ENCODE measurements around the gene CNTN5. TPM values are rescaled to one million over a fixed set of nuclear protein-coding genes. Genes with fewer than 3 reads are reported as not detected.

The CNTN5 gene
- total RNA-seq, 6 donors from 2014 or later = 0.13 to 1.0 (median 0.57) TPM; not detected in 2

DNA sequence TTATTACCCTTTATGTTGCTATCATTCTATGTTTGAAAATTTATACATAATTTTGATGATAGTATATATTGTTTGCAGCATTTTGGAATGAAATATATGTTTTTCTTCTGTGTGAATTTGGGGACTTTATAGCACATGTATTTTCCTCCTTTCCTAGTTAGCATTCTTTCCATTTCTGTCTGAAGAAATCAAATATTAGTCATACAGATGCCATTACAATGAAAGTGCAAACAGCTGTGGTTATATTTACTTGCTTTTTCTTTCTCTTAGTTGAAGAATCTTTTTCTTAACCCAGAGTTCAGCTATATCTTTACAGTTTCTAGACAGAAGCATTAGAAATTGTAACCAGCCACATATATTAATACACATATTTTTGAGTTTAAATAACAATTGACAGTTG, 913.3 kb downstream of the CNTN5 start:
- DNase-seq (no peak), ATAC-seq (ENCODE audit: low FRiP score in 2 of 2) (no peak)
- Histone ChIP-seq H3K27ac (no peak overlapping the region), H3K9me3 (peaks cover 0 to 3% (median 0%) of the 10 kb centered on the region in 4 donors), H3K4me3 (no peak overlapping the region), H3K4me1 (no peaks in the 10 kb centered on the region), H3K36me3 (no peaks in the 10 kb centered on the region), H3K27me3 (no peaks in the 10 kb centered on the region)
- TF ChIP-seq EP300 (IDR thresholded peaks at IDR 0.05) (no peak), POLR2AphosphoS5 (IDR thresholded peaks at IDR 0.05) (no peak), CTCF (IDR thresholded peaks at IDR 0.05) (no peak), POLR2A (IDR thresholded peaks at IDR 0.05) (no peak)

DNA sequence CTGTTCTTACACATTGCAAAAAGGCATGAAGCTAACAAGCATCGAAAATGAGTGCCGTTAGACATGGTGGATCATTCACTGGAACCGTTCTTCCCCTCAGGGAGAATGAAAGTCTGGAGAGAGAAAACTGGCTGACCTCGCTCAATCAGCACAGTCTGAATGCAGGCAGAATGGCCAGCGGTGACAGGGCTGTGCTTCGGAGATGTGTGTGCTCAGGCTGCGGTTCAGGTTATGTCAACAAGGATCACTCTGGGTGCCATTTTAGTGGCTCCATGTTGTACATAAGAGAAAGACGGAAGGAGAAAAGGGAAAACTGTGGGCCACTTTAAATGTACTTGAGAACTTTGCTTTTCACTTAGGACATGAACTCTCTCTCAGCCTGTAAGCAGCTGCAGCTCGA, 916.6 kb downstream of the CNTN5 start:
- H3K27ac ChIP-seq = no peak overlapping the region
- H3K27me3 ChIP-seq = no peaks in the 10 kb centered on the region
- H3K4me3 ChIP-seq = no peak overlapping the region
- ATAC-seq (ENCODE audit: low FRiP score in 2 of 2) (no peak), DNase-seq (no peak)
- WGBS, 2 donors = 66 to 77% methylated on average over 9 of the region's 9 CpGs
- no peaks in the 10 kb centered on the region for H3K9me3 ChIP-seq
- no peaks in the 10 kb centered on the region for H3K36me3 ChIP-seq
- H3K4me1 ChIP-seq = no peaks in the 10 kb centered on the region
- TF ChIP-seq CTCF (IDR thresholded peaks at IDR 0.05) = no peak
- no peak for TF ChIP-seq POLR2AphosphoS5 (IDR thresholded peaks at IDR 0.05)
- no peak for TF ChIP-seq POLR2A (IDR thresholded peaks at IDR 0.05)
- TF ChIP-seq EP300 (IDR thresholded peaks at IDR 0.05) = no peak

- no peaks in the 10 kb centered on the region for H3K36me3 ChIP-seq
- no peak for ATAC-seq (ENCODE audit: low FRiP score in 2 of 2)
- WGBS, 2 donors = 77 to 90% methylated on average over 1 of the region's 1 CpG
- TF ChIP-seq POLR2AphosphoS5 (IDR thresholded peaks at IDR 0.05) (no peak), EP300 (IDR thresholded peaks at IDR 0.05) (no peak), CTCF (IDR thresholded peaks at IDR 0.05) (no peak), POLR2A (IDR thresholded peaks at IDR 0.05) (no peak)
- no peak overlapping the region for H3K4me3 ChIP-seq
- no peak overlapping the region for H3K27ac ChIP-seq
- no peaks in the 10 kb centered on the region for H3K4me1 ChIP-seq
- no peaks in the 10 kb centered on the region for H3K9me3 ChIP-seq
- DNase-seq = no peak
- no peaks in the 10 kb centered on the region for H3K27me3 ChIP-seq
These were observed 932.1 kb downstream of the CNTN5 start for GRCh38 chr11:99952816-99953215.

- ATAC-seq (ENCODE audit: low FRiP score in 2 of 2) (no peak), DNase-seq (no peak)
- no peak overlapping the region for H3K4me3 ChIP-seq
- H3K9me3 ChIP-seq = no peaks in the 10 kb centered on the region
- TF ChIP-seq POLR2A (IDR thresholded peaks at IDR 0.05) (no peak), EP300 (IDR thresholded peaks at IDR 0.05) (no peak), CTCF (IDR thresholded peaks at IDR 0.05) (no peak), POLR2AphosphoS5 (IDR thresholded peaks at IDR 0.05) (no peak)
- no peak overlapping the region for H3K27ac ChIP-seq
- no peaks in the 10 kb centered on the region for H3K36me3 ChIP-seq
- no peaks in the 10 kb centered on the region for H3K27me3 ChIP-seq
- no peaks in the 10 kb centered on the region for H3K4me1 ChIP-seq
- WGBS, 2 donors = 76 to 84% methylated on average over 3 of the region's 3 CpGs
These were observed 939.8 kb downstream of the CNTN5 start for GRCh38 chr11:99960536-99960935.

GRCh38 chr11:99968336-99968735, 947.6 kb downstream of the CNTN5 start:
- Histone ChIP-seq H3K36me3 (no peaks in the 10 kb centered on the region), H3K4me1 (no peaks in the 10 kb centered on the region), H3K4me3 (no peak overlapping the region), H3K9me3 (no peaks in the 10 kb centered on the region), H3K27me3 (no peaks in the 10 kb centered on the region), H3K27ac (no peak overlapping the region)
- ATAC-seq (ENCODE audit: low FRiP score in 2 of 2) (no peak), DNase-seq (no peak)
- no peak for TF ChIP-seq CTCF (IDR thresholded peaks at IDR 0.05)
- TF ChIP-seq POLR2AphosphoS5 (IDR thresholded peaks at IDR 0.05) = no peak
- TF ChIP-seq POLR2A (IDR thresholded peaks at IDR 0.05) = no peak
- no peak for TF ChIP-seq EP300 (IDR thresholded peaks at IDR 0.05)
- 58 to 83% methylated on average over 1 of the region's 1 CpG for WGBS, 2 donors

Measured in upper lobe of left lung (tissue), 6 donors.